ENCODE measurements around the gene LIN37.
A peak's percentile ranks its signal among the peaks of the same experiment; 100 is the strongest.
"Not testable (repeated sequence)": the region's sequence is repeated elsewhere in the genome, so short reads cannot be mapped to it uniquely, and the experiment has no call there.

LIN37 gene

GRCh38 chr19:35753634-35754369 is 5.4 kb downstream of the LIN37 start:
- no peak for DNase-seq (ENCODE audit: low read depth)

GRCh38 chr19:35754370-35755130 is 6.2 kb downstream of the LIN37 start:
- no peak for DNase-seq (ENCODE audit: low read depth)

GRCh38 chr19:35755131-35755549 is 6.8 kb downstream of the LIN37 start:
- no peak for DNase-seq (ENCODE audit: low read depth)

GRCh38 chr19:35755550-35756376 is 7.4 kb downstream of the LIN37 start:
- DNase-seq (ENCODE audit: low read depth) = no peak

GRCh38 chr19:35756377-35757230 is 8.2 kb downstream of the LIN37 start, which contains the start of gene HSPB6:
TSS of gene HSPB6 (minus strand) at chr19:35757029. CDS start at chr19:35757008, 21 bp downstream.
- no peak for DNase-seq (ENCODE audit: low read depth)

GRCh38 chr19:35757231-35757748 is 8.9 kb downstream of the LIN37 start:
- peak; percentile 59 for DNase-seq (ENCODE audit: low read depth)

GRCh38 chr19:35757749-35758608 is 9.6 kb downstream of the LIN37 start, which contains the start of gene PROSER3:
TSS of gene PROSER3 (plus strand) at chr19:35758176. CDS start at chr19:35758216, 40 bp downstream.
- DNase-seq (ENCODE audit: low read depth) = peak; percentile 98

GRCh38 chr19:35759697-35760096 is 11.3 kb downstream of the LIN37 start:
- DNase-seq (ENCODE audit: low read depth) = no peak

- DNase-seq (ENCODE audit: low read depth) = no peak
Observed at GRCh38 chr19:35760711-35761349, 12.5 kb downstream of the LIN37 start.

GRCh38 chr19:35764432-35765315 is 16.3 kb downstream of the LIN37 start:
- DNase-seq (ENCODE audit: low read depth) = no peak

- no peak for DNase-seq (ENCODE audit: low read depth)
Observed at GRCh38 chr19:35766571-35767104, 18.3 kb downstream of the LIN37 start.

GRCh38 chr19:35767288-35768081 is 19.1 kb downstream of the LIN37 start:
- no peak for DNase-seq (ENCODE audit: low read depth)

GRCh38 chr19:35768082-35768421 is 19.7 kb downstream of the LIN37 start:
- DNase-seq (ENCODE audit: low read depth) = no peak

- not testable (repeated sequence) for DNase-seq (ENCODE audit: low read depth)
Observed at GRCh38 chr19:35772362-35772761, 24.0 kb downstream of the LIN37 start.

- no peak for DNase-seq (ENCODE audit: low read depth)
Observed at GRCh38 chr19:35773020-35773806, 24.8 kb downstream of the LIN37 start.

GRCh38 chr19:35774274-35775045 is 26.1 kb downstream of the LIN37 start:
- DNase-seq (ENCODE audit: low read depth) = no peak
